H9 (cell line): ENCODE results near the gene SH3TC2. TPM values are rescaled to one million over a fixed set of nuclear protein-coding genes. Genes with fewer than 3 reads are reported as not detected.

Experiments used
- DNase-seq: peaks from one replicate; pipeline ENCODE4 v3.0.0-alpha.2; 2017
- H2AFZ ChIP-seq: one replicate; pipeline ENCODE4 v1.6.1; 2013; ENCODE audit warnings: mild to moderate bottlenecking, low read length, control low read depth, moderate library complexity
- H2AK5ac ChIP-seq: 2 replicates; pipeline ENCODE4 v1.6.1; 2013; ENCODE audit warnings: low read length, control low read depth, mixed read lengths; ENCODE audit not compliant: insufficient read length
- H2BK120ac ChIP-seq: one replicate; pipeline ENCODE4 v1.6.1; 2013; ENCODE audit warnings: low read depth, mild to moderate bottlenecking, low read length, control low read depth, inconsistent platforms; ENCODE audit not compliant: poor library complexity, severe bottlenecking
- H2BK12ac ChIP-seq: 2 replicates; pipeline ENCODE4 v1.6.1; 2013; ENCODE audit warnings: low read length, control low read depth, mixed read lengths, low read depth; ENCODE audit not compliant: insufficient read length
- H2BK15ac ChIP-seq: 2 replicates; pipeline ENCODE4 v1.6.1; 2013; ENCODE audit warnings: low read depth, low read length, control low read depth
- H2BK20ac ChIP-seq: one replicate; pipeline ENCODE4 v1.6.1; 2013; ENCODE audit warnings: low read depth, mild to moderate bottlenecking, low read length, control low read depth, inconsistent platforms; ENCODE audit not compliant: poor library complexity, severe bottlenecking
- H2BK5ac ChIP-seq: 2 replicates; pipeline ENCODE4 v1.6.1; 2013; ENCODE audit warnings: low read length, control low read depth, mixed read lengths; ENCODE audit not compliant: insufficient read length
- H3K14ac ChIP-seq: 2 replicates; pipeline ENCODE4 v1.6.1; 2013; ENCODE audit warnings: low read length, control low read depth; ENCODE audit not compliant: insufficient read depth
- H3K18ac ChIP-seq: 2 replicates; pipeline ENCODE4 v1.6.1; 2013; ENCODE audit warnings: low read depth, mild to moderate bottlenecking, mixed read lengths, low read length, control low read depth; ENCODE audit not compliant: insufficient read length
- H3K23ac ChIP-seq: 2 replicates; pipeline ENCODE4 v1.6.1; 2013; ENCODE audit warnings: low read length, control low read depth, mixed read lengths, low read depth; ENCODE audit not compliant: insufficient read length
- H3K23me2 ChIP-seq: 2 replicates; pipeline ENCODE4 v1.6.1; 2013; ENCODE audit warnings: low read depth, mild to moderate bottlenecking, mixed read lengths, low read length, control low read depth; ENCODE audit not compliant: insufficient read length, poor library complexity, severe bottlenecking
- H3K27ac ChIP-seq: 2 replicates; pipeline ENCODE4 v1.5.1; 2013; ENCODE audit warnings: low read length, control low read depth, mixed read lengths, low read depth; ENCODE audit not compliant: insufficient read length
- H3K27me3 ChIP-seq: 2 replicates; pipeline ENCODE4 v1.6.1; 2013; ENCODE audit warnings: low read length, control low read depth, inconsistent platforms; ENCODE audit not compliant: insufficient read depth
- H3K4ac ChIP-seq: 2 replicates; pipeline ENCODE4 v1.6.1; 2013; ENCODE audit warnings: low read depth, mild to moderate bottlenecking, control low read depth, inconsistent platforms, low read length, moderate library complexity
- H3K4me1 ChIP-seq: 2 replicates; pipeline ENCODE4 v1.6.1; 2013; ENCODE audit warnings: low read length, control low read depth, inconsistent platforms; ENCODE audit not compliant: insufficient read depth
- H3K4me2 ChIP-seq: 2 replicates; pipeline ENCODE4 v1.6.1; 2013; ENCODE audit warnings: low read length, control low read depth, mixed read lengths; ENCODE audit not compliant: insufficient read length, insufficient read depth
- H3K56ac ChIP-seq: 2 replicates; pipeline ENCODE4 v1.6.1; 2013; ENCODE audit warnings: low read depth, mild to moderate bottlenecking, mixed read lengths, low read length, control low read depth; ENCODE audit not compliant: insufficient read length
- H3K79me1 ChIP-seq: 2 replicates; pipeline ENCODE4 v1.6.1; 2013; ENCODE audit warnings: low read depth, mild to moderate bottlenecking, moderate library complexity, low read length, control low read depth, inconsistent platforms; ENCODE audit not compliant: insufficient read depth, poor library complexity, severe bottlenecking
- H3K79me2 ChIP-seq: 2 replicates; pipeline ENCODE4 v1.6.1; 2013; ENCODE audit warnings: low read length, control low read depth, inconsistent platforms; ENCODE audit not compliant: insufficient read depth
- H3K9ac ChIP-seq: 2 replicates; pipeline ENCODE4 v1.6.1; 2013; ENCODE audit warnings: low read length, control low read depth, mixed read lengths; ENCODE audit not compliant: insufficient read length; ENCODE audit errors: extremely low read depth
- H3K9me3 ChIP-seq: one replicate; pipeline ENCODE4 v1.6.1; 2013; ENCODE audit warnings: low read depth, low read length, inconsistent platforms; ENCODE audit not compliant: control insufficient read depth
- H3T11ph ChIP-seq: one replicate; pipeline ENCODE4 v1.6.1; 2013; ENCODE audit warnings: mild to moderate bottlenecking, low read length, control low read depth, inconsistent platforms
- H4K20me1 ChIP-seq: one replicate; pipeline ENCODE4 v1.6.1; 2013; ENCODE audit not compliant: control insufficient read depth, insufficient read length, insufficient read depth
- H4K5ac ChIP-seq: 2 replicates; pipeline ENCODE4 v1.6.1; 2013; ENCODE audit warnings: low read depth, mild to moderate bottlenecking, mixed read lengths, low read length, control low read depth; ENCODE audit not compliant: insufficient read length
- H4K8ac ChIP-seq: replicated peaks from 2 replicates; pipeline ENCODE4 v1.6.1; 2013; ENCODE audit warnings: low read length, control low read depth, mixed read lengths, low read depth; ENCODE audit not compliant: insufficient read length
- H4K91ac ChIP-seq: 2 replicates; pipeline ENCODE4 v1.6.1; 2013; ENCODE audit warnings: low read depth, mild to moderate bottlenecking, moderate library complexity, mixed read lengths, low read length, control low read depth; ENCODE audit not compliant: insufficient read length
- H3K27ac Mint-ChIP-seq, 3 experiments: 2 replicates in 2 of 3; 3 replicates in 1 of 3; pipeline ENCODE4 v1.8.0; 2020 to 2021; ENCODE audit warnings: mixed read lengths in 3 of 3, mild to moderate bottlenecking in 1 of 3, moderate library complexity in 1 of 3
- H3K27me3 Mint-ChIP-seq: 2 replicates; pipeline ENCODE4 v1.8.0; 2021; ENCODE audit warnings: low read depth, mild to moderate bottlenecking, moderate library complexity, mixed read lengths
- H3K36me3 Mint-ChIP-seq, 3 experiments: 2 replicates in 2 of 3; 3 replicates in 1 of 3; pipeline ENCODE4 v1.8.0; 2020 to 2021; ENCODE audit warnings: low read depth in 3 of 3, mixed read lengths in 3 of 3; ENCODE audit not compliant: insufficient read depth in 1 of 3
- H3K4me1 Mint-ChIP-seq, 2 experiments: 2 replicates each; pipeline ENCODE4 v1.8.0; 2020; ENCODE audit warnings: mixed read lengths in 2 of 2
- H3K4me3 Mint-ChIP-seq, 2 experiments: 2 replicates in 1 of 2; 3 replicates in 1 of 2; pipeline ENCODE4 v1.8.0; 2020 to 2021; ENCODE audit warnings: mild to moderate bottlenecking in 2 of 2, mixed read lengths in 2 of 2, moderate library complexity in 1 of 2
- H3K9me3 Mint-ChIP-seq, 2 experiments: 2 replicates in 1 of 2; 3 replicates in 1 of 2; pipeline ENCODE4 v1.8.0; 2020; ENCODE audit warnings: mild to moderate bottlenecking in 2 of 2, mixed read lengths in 2 of 2, moderate library complexity in 1 of 2
- CTCF ChIP-seq: fragments of 200-600 bp; sonication (generic); conservative IDR thresholded peaks from 3 replicates; pipeline ENCODE4 v1.8.0; 2021; ENCODE audit warnings: antibody characterized with exemption, mild to moderate bottlenecking
- WGBS: extraction: QIAGEN DNeasy Blood & Tissue Kit; methylation state at CpG from one replicate; pipeline ENCODE4 v1.1.7; 2013; ENCODE audit warnings: missing lambda C conversion rate, low lambda C conversion rate, mixed read lengths; ENCODE audit not compliant: insufficient read length; ENCODE audit errors: extremely low coverage; 5-methylcytosine and 5-hydroxymethylcytosine counted together
- long read RNA-seq: library from polyadenylated mRNA; unstranded; transcript quantifications from one replicate; pipeline ENCODE4 v2.0.0, GENCODE V29; 2020
- total RNA-seq: library from RNA; stranded (reverse); gene quantifications from 2 replicates; pipeline ENCODE4 v1.2.1, GENCODE V29; 2021

Gene SH3TC2
- not detected in 2 replicates for total RNA-seq
- long read RNA-seq = 0 reads

DNA sequence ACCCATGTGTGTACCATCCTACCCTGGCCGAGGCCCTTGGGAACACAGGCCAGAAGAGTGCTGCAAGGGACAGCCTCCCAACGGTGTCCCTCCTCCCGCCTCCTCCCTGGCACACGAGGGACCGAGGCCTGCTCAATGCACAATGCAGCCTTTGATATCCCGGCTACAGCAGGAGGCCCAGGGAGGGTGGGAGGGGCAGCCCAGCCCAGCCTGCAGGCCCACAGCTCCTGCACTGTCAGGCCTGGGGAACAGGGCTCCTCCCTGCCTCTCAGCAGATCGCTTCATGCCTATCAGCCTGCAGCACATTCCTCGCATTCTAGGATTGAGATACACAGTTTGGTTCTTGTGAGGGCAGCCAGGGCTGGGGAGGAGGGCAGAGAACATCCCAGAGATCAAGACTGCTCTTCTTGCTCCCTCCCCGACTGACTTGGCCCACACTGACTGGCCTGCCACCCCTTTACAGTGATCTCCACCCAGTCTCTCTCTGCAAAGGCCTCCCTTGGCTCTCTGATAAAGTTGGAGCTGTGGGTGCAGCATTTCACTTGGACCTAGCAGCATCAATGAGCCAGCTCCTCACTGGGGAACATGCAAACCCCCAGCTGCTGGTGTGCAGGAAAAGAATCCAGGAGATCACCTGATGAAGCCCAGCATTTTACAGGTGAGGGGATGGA is at the start of gene SH3TC2:
Gene SH3TC2, minus strand, starts transcription at position 46 of the 671 bp plus-strand sequence. Its CDS starts 40 bp downstream, at position 6.
- H3K4me2 ChIP-seq = no peak within 1 kb of the TSS
- no peak within 1 kb of the TSS for H4K8ac ChIP-seq
- no peak within 1 kb of the TSS for H2BK20ac ChIP-seq
- peaks cover 2 to 8% of the 10 kb centered on the region in 2 experiments; a peak in 3 of 5 replicates for H3K9me3 Mint-ChIP-seq
- peaks cover 2% of the 10 kb centered on the region; the same call in 1 of the 2 replicates for H3K27me3 Mint-ChIP-seq
- no peak within 1 kb of the TSS for H3K4me3 Mint-ChIP-seq
- no peak within 1 kb of the TSS for H3K9ac ChIP-seq
- no peak for TF ChIP-seq CTCF
- no peaks in the 10 kb centered on the region for H3K27me3 ChIP-seq
- no peak within 1 kb of the TSS for H2AFZ ChIP-seq
- no peak within 1 kb of the TSS for H3K18ac ChIP-seq
- peaks cover 0 to 2% (median 0%) of the 10 kb centered on the region in 3 experiments; a peak in 1 of 7 replicates for H3K36me3 Mint-ChIP-seq
- H3K79me2 ChIP-seq = no peaks in the 10 kb centered on the region
- H2BK12ac ChIP-seq = no peak within 1 kb of the TSS
- no peaks in the 10 kb centered on the region for H3K4me1 ChIP-seq
- H3K27ac ChIP-seq = no peak within 1 kb of the TSS
- no peak within 1 kb of the TSS for H2BK5ac ChIP-seq
- no peak within 1 kb of the TSS for H3K4ac ChIP-seq
- no peaks in the 10 kb centered on the region for H3K23me2 ChIP-seq
- H2BK120ac ChIP-seq = no peak within 1 kb of the TSS
- H3T11ph ChIP-seq = no peak within 1 kb of the TSS
- no peak within 1 kb of the TSS for H2AK5ac ChIP-seq
- no peaks in the 10 kb centered on the region for H3K79me1 ChIP-seq
- H4K5ac ChIP-seq = no peak within 1 kb of the TSS
- no peaks in the 10 kb centered on the region for H4K20me1 ChIP-seq
- H2BK15ac ChIP-seq = no peak within 1 kb of the TSS
- H3K56ac ChIP-seq = no peak within 1 kb of the TSS
- no peak within 1 kb of the TSS for H4K91ac ChIP-seq
- peak within 1 kb of the TSS in 2 of 3 experiments; percentile 26 to 53; a peak in 2 of 7 replicates for H3K27ac Mint-ChIP-seq
- WGBS = no CpG with 5 or more reads among the region's 9 CpGs
- H3K4me1 Mint-ChIP-seq = peaks cover 8 to 12% of the 10 kb centered on the region in 2 experiments
- no peak within 1 kb of the TSS for H3K14ac ChIP-seq
- no peak within 1 kb of the TSS for H3K23ac ChIP-seq
- H3K9me3 ChIP-seq = no peaks in the 10 kb centered on the region
- DNase-seq = peak; percentile 89
